HUES6 (cell line): Measurements from ENCODE around the gene RBM24.

Experiments used
- H3K27ac ChIP-seq: 2 replicates; pipeline ENCODE4 v1.7.0; 2013; ENCODE audit warnings: low read depth, mild to moderate bottlenecking, low read length, inconsistent platforms
- H3K27me3 ChIP-seq: 2 replicates; pipeline ENCODE4 v1.6.1; 2013; ENCODE audit warnings: low read length; ENCODE audit not compliant: control insufficient read depth, insufficient read depth
- H3K36me3 ChIP-seq: 2 replicates; pipeline ENCODE4 v1.6.1; 2013; ENCODE audit warnings: low read length; ENCODE audit not compliant: control insufficient read depth, insufficient read depth
- H3K4me1 ChIP-seq: 2 replicates; pipeline ENCODE4 v1.6.1; 2013; ENCODE audit warnings: low read length; ENCODE audit not compliant: control insufficient read depth, insufficient read depth
- H3K4me3 ChIP-seq: 2 replicates; pipeline ENCODE4 v1.5.1; 2013; ENCODE audit warnings: low read depth, low read length
- H3K9ac ChIP-seq: one replicate; pipeline ENCODE4 v1.6.1; 2013; ENCODE audit warnings: mild to moderate bottlenecking, low read length
- H3K9me3 ChIP-seq: 2 replicates; pipeline ENCODE4 v1.6.1; 2013; ENCODE audit warnings: low read depth, low read length; ENCODE audit not compliant: control insufficient read depth, insufficient read depth

Gene RBM24

GRCh38 chr6:17341891-17342290 is 60.7 kb downstream of the RBM24 start:
- no peak overlapping the region for H3K4me3 ChIP-seq
- no peak overlapping the region for H3K9ac ChIP-seq
- no peaks in the 10 kb centered on the region for H3K36me3 ChIP-seq
- H3K4me1 ChIP-seq, result no peaks in the 10 kb centered on the region
- peaks cover 6% of the 10 kb centered on the region; the same call in 1 of the 2 replicates for H3K9me3 ChIP-seq
- no peak overlapping the region for H3K27ac ChIP-seq
- no peaks in the 10 kb centered on the region for H3K27me3 ChIP-seq

- Histone ChIP-seq H3K4me1 (no peaks in the 10 kb centered on the region), H3K27ac (no peak overlapping the region), H3K27me3 (no peaks in the 10 kb centered on the region), H3K9me3 (peaks cover 6% of the 10 kb centered on the region; the same call in 1 of the 2 replicates), H3K9ac (no peak overlapping the region), H3K4me3 (no peak overlapping the region), H3K36me3 (no peaks in the 10 kb centered on the region)
Measured at GRCh38 chr6:17343215-17343614, 62.1 kb downstream of the RBM24 start.
